GM23338 (cell line): ENCODE data around the gene UBAC2. TPM values are rescaled to one million over a fixed set of nuclear protein-coding genes. Genes with fewer than 3 reads are reported as not detected.

ENCODE experiments used
- ATAC-seq: fragments of 200-7000 bp; cut with Tn5 transposase; 3 replicates; pipeline ENCODE4 v1.9.1; 2020
- DNase-seq: peaks from one replicate; pipeline ENCODE4 v3.0.0-alpha.2; 2015; ENCODE audit warnings: low spot score
- H2AFZ ChIP-seq: fragments of 200-600 bp; sonication (generic); 2 replicates; pipeline ENCODE4 v1.8.0; 2016; ENCODE audit warnings: antibody characterized with exemption, mild to moderate bottlenecking, moderate library complexity
- H3F3A ChIP-seq: fragments of 200-600 bp; sonication (generic); replicated peaks from 2 replicates; pipeline ENCODE4 v1.8.0; 2017; ENCODE audit warnings: antibody characterized with exemption, mixed run types, low read depth
- H3K27ac ChIP-seq: fragments of 200-600 bp; sonication (generic); 2 replicates; pipeline ENCODE4 v1.6.1; 2016; ENCODE audit warnings: low read depth
- H3K27me3 ChIP-seq: fragments of 200-600 bp; sonication (generic); 2 replicates; pipeline ENCODE4 v1.8.0; 2016; ENCODE audit warnings: mild to moderate bottlenecking, mixed run types, moderate library complexity; ENCODE audit not compliant: insufficient read depth
- H3K36me3 ChIP-seq: fragments of 200-600 bp; sonication (generic); 2 replicates; pipeline ENCODE4 v1.8.0; 2016; ENCODE audit warnings: mild to moderate bottlenecking; ENCODE audit not compliant: insufficient read depth
- H3K4me1 ChIP-seq: fragments of 200-600 bp; sonication (generic); 2 replicates; pipeline ENCODE4 v1.8.0; 2016; ENCODE audit warnings: mild to moderate bottlenecking, moderate library complexity; ENCODE audit not compliant: insufficient read depth
- H3K4me2 ChIP-seq: fragments of 200-600 bp; sonication (generic); 2 replicates; pipeline ENCODE4 v1.7.1; 2017; ENCODE audit warnings: mixed run types
- H3K4me3 ChIP-seq: fragments of 200-600 bp; sonication (generic); 2 replicates; pipeline ENCODE4 v1.6.1; 2016; ENCODE audit warnings: mixed run types
- H3K79me2 ChIP-seq: fragments of 200-600 bp; sonication (generic); replicated peaks from 2 replicates; pipeline ENCODE4 v1.8.0; 2017; ENCODE audit warnings: mild to moderate bottlenecking; ENCODE audit not compliant: insufficient read depth
- H3K9me2 ChIP-seq: fragments of 200-600 bp; sonication (generic); 2 replicates; pipeline ENCODE4 v1.8.0; 2017; ENCODE audit not compliant: insufficient read depth
- H4K20me1 ChIP-seq: fragments of 200-600 bp; sonication (generic); replicated peaks from 2 replicates; pipeline ENCODE4 v1.8.0; 2017; ENCODE audit warnings: mild to moderate bottlenecking; ENCODE audit not compliant: insufficient read depth
- H3K27ac Mint-ChIP-seq: 2 replicates; pipeline ENCODE4 v1.8.0; 2020; ENCODE audit warnings: inconsistent platforms, mild to moderate bottlenecking, moderate library complexity, mixed read lengths
- H3K27me3 Mint-ChIP-seq: 3 replicates; pipeline ENCODE4 v1.8.0; 2022; ENCODE audit warnings: low read depth, mild to moderate bottlenecking, moderate library complexity, mixed read lengths, inconsistent platforms; ENCODE audit not compliant: insufficient read depth, poor library complexity
- H3K36me3 Mint-ChIP-seq: 3 replicates; pipeline ENCODE4 v1.8.0; 2021; ENCODE audit warnings: low read depth, mild to moderate bottlenecking, inconsistent platforms, moderate library complexity, mixed read lengths
- H3K4me1 Mint-ChIP-seq: 3 replicates; pipeline ENCODE4 v1.8.0; 2020; ENCODE audit warnings: mild to moderate bottlenecking, inconsistent platforms, mixed read lengths
- H3K4me3 Mint-ChIP-seq: 3 replicates; pipeline ENCODE4 v1.8.0; 2021; ENCODE audit warnings: moderate library complexity, mild to moderate bottlenecking, inconsistent platforms, mixed read lengths
- H3K9me3 Mint-ChIP-seq: 3 replicates; pipeline ENCODE4 v1.8.0; 2020; ENCODE audit warnings: moderate library complexity, mild to moderate bottlenecking, inconsistent platforms, mixed read lengths
- CREB1 ChIP-seq: fragments of 250-450 bp; sonication (Bioruptor Pico); IDR thresholded peaks from 2 replicates; pipeline ENCODE4 v1.5.0; 2020; ENCODE audit warnings: low read depth, mild to moderate bottlenecking, moderate library complexity
- EZH2 ChIP-seq: fragments of 200-600 bp; sonication (generic); IDR thresholded peaks from one replicate; pipeline ENCODE4 v1.8.0; 2017; ENCODE audit warnings: antibody characterized with exemption, mild to moderate bottlenecking, low read depth; ENCODE audit not compliant: unreplicated experiment
- EZH2phosphoT487 ChIP-seq: fragments of 200-600 bp; sonication (generic); IDR thresholded peaks from one replicate; pipeline ENCODE4 v1.8.1; 2018; ENCODE audit warnings: antibody characterized with exemption; ENCODE audit not compliant: unreplicated experiment
- JUNB ChIP-seq: IDR thresholded peaks from one replicate; pipeline ENCODE4 v1.6.1; 2016; ENCODE audit warnings: antibody characterized with exemption; ENCODE audit not compliant: unreplicated experiment
- POLR2AphosphoS5 ChIP-seq: IDR thresholded peaks from 2 replicates; pipeline ENCODE4 v1.6.1; 2016; ENCODE audit warnings: antibody characterized with exemption, low read depth
- REST ChIP-seq: IDR thresholded peaks from one replicate; pipeline ENCODE4 v1.6.1; 2018; ENCODE audit warnings: antibody characterized with exemption; ENCODE audit not compliant: unreplicated experiment
- ZNF462 ChIP-seq: fragments of 250-450 bp; sonication (Bioruptor Pico); IDR thresholded peaks from 2 replicates; pipeline ENCODE4 v1.5.0; 2020; ENCODE audit warnings: mild to moderate bottlenecking, moderate library complexity
- polyA plus RNA-seq: library from polyadenylated mRNA; unstranded; fragments of >200 nt; fragmentation: Nextera tagmentation; extraction: Ambion mirVana; gene quantifications from 2 replicates; pipeline ENCODE4 v1.2.1, GENCODE V29; 2016
- total RNA-seq: library from RNA; depleted of rRNA; stranded (reverse); fragments of >200 nt; shearing (Covaris generic); gene quantifications from 2 replicates; pipeline ENCODE4 v1.2.3, GENCODE V29; 2014
- TF ChIP-seq, protein P1 (sequence below): IDR thresholded peaks from 2 replicates; pipeline ENCODE4 v1.6.1; 2016; ENCODE audit warnings: antibody characterized with exemption
- TF ChIP-seq, protein P2 (sequence below), 2 experiments: fragments of 200-600 bp in 1 of 2; sonication (generic) in 1 of 2; conservative IDR thresholded peaks; 2 replicates each; pipeline versions ENCODE4 v1.5.1 to v1.6.1; 2016 to 2017; ENCODE audit warnings: antibody characterized with exemption in 2 of 2, low read depth in 2 of 2, mild to moderate bottlenecking in 2 of 2, moderate library complexity in 1 of 2

Gene UBAC2
- total and polyA plus RNA-seq, 2 experiments from 2014 or later: 37.9 to 76.9 TPM

- DNase-seq (no peak), ATAC-seq (no peak)
- Mint-ChIP-seq H3K27me3 (peaks cover 7% of the 10 kb centered on the region), H3K36me3 (peaks cover 39% of the 10 kb centered on the region), H3K4me3 (no peak overlapping the region), H3K4me1 (no peaks in the 10 kb centered on the region), H3K9me3 (no peaks in the 10 kb centered on the region), H3K27ac (no peak overlapping the region)
- no peak overlapping the region for H3K27ac ChIP-seq
- peaks cover 14% of the 10 kb centered on the region; the same call in 1 of the 2 replicates for H3K36me3 ChIP-seq
- H3K27me3 ChIP-seq: no peaks in the 10 kb centered on the region
- no peak overlapping the region for H3K4me3 ChIP-seq
- no peaks in the 10 kb centered on the region for H3K9me2 ChIP-seq
- no peaks in the 10 kb centered on the region for H3K79me2 ChIP-seq
- TF ChIP-seq, protein P1, sequence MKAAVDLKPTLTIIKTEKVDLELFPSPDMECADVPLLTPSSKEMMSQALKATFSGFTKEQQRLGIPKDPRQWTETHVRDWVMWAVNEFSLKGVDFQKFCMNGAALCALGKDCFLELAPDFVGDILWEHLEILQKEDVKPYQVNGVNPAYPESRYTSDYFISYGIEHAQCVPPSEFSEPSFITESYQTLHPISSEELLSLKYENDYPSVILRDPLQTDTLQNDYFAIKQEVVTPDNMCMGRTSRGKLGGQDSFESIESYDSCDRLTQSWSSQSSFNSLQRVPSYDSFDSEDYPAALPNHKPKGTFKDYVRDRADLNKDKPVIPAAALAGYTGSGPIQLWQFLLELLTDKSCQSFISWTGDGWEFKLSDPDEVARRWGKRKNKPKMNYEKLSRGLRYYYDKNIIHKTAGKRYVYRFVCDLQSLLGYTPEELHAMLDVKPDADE: no peak
- no peak for TF ChIP-seq JUNB
- TF ChIP-seq EZH2phosphoT487: no peak
- TF ChIP-seq REST: no peak
- TF ChIP-seq POLR2AphosphoS5: no peak
- TF ChIP-seq, protein P2, sequence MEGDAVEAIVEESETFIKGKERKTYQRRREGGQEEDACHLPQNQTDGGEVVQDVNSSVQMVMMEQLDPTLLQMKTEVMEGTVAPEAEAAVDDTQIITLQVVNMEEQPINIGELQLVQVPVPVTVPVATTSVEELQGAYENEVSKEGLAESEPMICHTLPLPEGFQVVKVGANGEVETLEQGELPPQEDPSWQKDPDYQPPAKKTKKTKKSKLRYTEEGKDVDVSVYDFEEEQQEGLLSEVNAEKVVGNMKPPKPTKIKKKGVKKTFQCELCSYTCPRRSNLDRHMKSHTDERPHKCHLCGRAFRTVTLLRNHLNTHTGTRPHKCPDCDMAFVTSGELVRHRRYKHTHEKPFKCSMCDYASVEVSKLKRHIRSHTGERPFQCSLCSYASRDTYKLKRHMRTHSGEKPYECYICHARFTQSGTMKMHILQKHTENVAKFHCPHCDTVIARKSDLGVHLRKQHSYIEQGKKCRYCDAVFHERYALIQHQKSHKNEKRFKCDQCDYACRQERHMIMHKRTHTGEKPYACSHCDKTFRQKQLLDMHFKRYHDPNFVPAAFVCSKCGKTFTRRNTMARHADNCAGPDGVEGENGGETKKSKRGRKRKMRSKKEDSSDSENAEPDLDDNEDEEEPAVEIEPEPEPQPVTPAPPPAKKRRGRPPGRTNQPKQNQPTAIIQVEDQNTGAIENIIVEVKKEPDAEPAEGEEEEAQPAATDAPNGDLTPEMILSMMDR (conservative IDR thresholded peaks at IDR 0.05; ENCODE audit: low read depth in 2 of 2): no peak
- no peak for TF ChIP-seq EZH2
- TF ChIP-seq CREB1: no peak
- no peak for TF ChIP-seq ZNF462
- no peaks in the 10 kb centered on the region for H3K4me1 ChIP-seq
- no peak overlapping the region for H2AFZ ChIP-seq
- H3F3A ChIP-seq: no peaks in the 10 kb centered on the region
- no peak overlapping the region for H3K4me2 ChIP-seq
- H4K20me1 ChIP-seq: no peaks in the 10 kb centered on the region; the same call in none of the 2 replicates
Measured at GRCh38 chr13:99344610-99345208, 144.1 kb downstream of the UBAC2 start.
